HEK293T (cell line): ENCODE results near the gene EFEMP1.

ENCODE experiments used
- CTCF ChIA-PET: fragments of 350-600 bp; formaldehyde crosslinking; extraction: SDS; loops from one replicate; lab custom pipeline; 2021; ENCODE audit warnings: antibody characterized with exemption, inconsistent platforms; lab: Yijun Ruan, JAX
- POLR2A ChIA-PET: fragments of 350-600 bp; formaldehyde crosslinking; extraction: SDS; loops from one replicate; lab custom pipeline; 2020; ENCODE audit warnings: antibody characterized with exemption, inconsistent platforms; lab: Yijun Ruan, JAX
- DNase-seq: peaks from one replicate; pipeline ENCODE4 v3.0.0; 2012; ENCODE audit warnings: mixed read lengths; ENCODE audit errors: extremely low spot score
- ARNT ChIP-seq: fragments of 450-650 bp; IDR thresholded peaks from 2 replicates; pipeline ENCODE4 v1.6.1; 2017; ENCODE audit warnings: mild to moderate bottlenecking
- BHLHE40 ChIP-seq: fragments of 450-650 bp; IDR thresholded peaks from 2 replicates; pipeline ENCODE4 v1.6.1; 2016; ENCODE audit warnings: mild to moderate bottlenecking, moderate library complexity, borderline replicate concordance
- CTBP1 ChIP-seq: fragments of 450-650 bp; IDR thresholded peaks from 2 replicates; pipeline ENCODE4 v1.6.1; 2016; ENCODE audit warnings: borderline replicate concordance
- ELF4 ChIP-seq: fragments of 450-650 bp; IDR thresholded peaks from 2 replicates; pipeline ENCODE4 v1.6.1; 2017; ENCODE audit warnings: antibody characterized with exemption
- FOXA1 ChIP-seq: fragments of 450-650 bp; IDR thresholded peaks from 2 replicates; pipeline ENCODE4 v1.6.1; 2016; ENCODE audit warnings: mild to moderate bottlenecking
- FOXK2 ChIP-seq: fragments of 450-650 bp; IDR thresholded peaks from 2 replicates; pipeline ENCODE4 v1.6.1; 2016; ENCODE audit warnings: mild to moderate bottlenecking
- FOXM1 ChIP-seq: fragments of 450-650 bp; IDR thresholded peaks from 2 replicates; pipeline ENCODE4 v1.6.1; 2017; ENCODE audit warnings: mild to moderate bottlenecking, borderline replicate concordance
- HDGF ChIP-seq: fragments of 450-650 bp; IDR thresholded peaks from 2 replicates; pipeline ENCODE4 v1.6.1; 2017; ENCODE audit warnings: antibody characterized with exemption, borderline replicate concordance
- L3MBTL2 ChIP-seq: fragments of 450-650 bp; conservative IDR thresholded peaks from 2 replicates; pipeline ENCODE4 v1.6.1; 2016; ENCODE audit warnings: mild to moderate bottlenecking
- LEF1 ChIP-seq: fragments of 450-650 bp; IDR thresholded peaks from 2 replicates; pipeline ENCODE4 v1.6.1; 2017; ENCODE audit warnings: mild to moderate bottlenecking, borderline replicate concordance
- NFRKB ChIP-seq: fragments of 450-650 bp; IDR thresholded peaks from 2 replicates; pipeline ENCODE4 v1.6.1; 2016; ENCODE audit warnings: mild to moderate bottlenecking, moderate library complexity
- PKNOX1 ChIP-seq: fragments of 450-650 bp; IDR thresholded peaks from 2 replicates; pipeline ENCODE4 v1.6.1; 2016
- SP1 ChIP-seq: fragments of 450-650 bp; IDR thresholded peaks from 2 replicates; pipeline ENCODE4 v1.6.1; 2017
- SUZ12 ChIP-seq: fragments of 450-650 bp; IDR thresholded peaks from 2 replicates; pipeline ENCODE4 v1.6.1; 2016; ENCODE audit warnings: mild to moderate bottlenecking
- TARDBP ChIP-seq: fragments of 450-650 bp; IDR thresholded peaks from 2 replicates; pipeline ENCODE4 v1.6.1; 2016
- ZNF384 ChIP-seq: fragments of 450-650 bp; IDR thresholded peaks from 2 replicates; pipeline ENCODE4 v1.6.1; 2016

The EFEMP1 gene

GRCh38 chr2:55902429-55902828, 21.2 kb downstream of the EFEMP1 start:
- ChIA-PET POLR2A (no interaction called here), CTCF (no interaction called here)
- TF ChIP-seq ELF4 (no peak), LEF1 (no peak), ZNF384 (no peak), FOXA1 (no peak), FOXM1 (no peak), ARNT (no peak), NFRKB (no peak), BHLHE40 (no peak), CTBP1 (no peak)
- no peak for DNase-seq

- CTCF ChIA-PET, result no interaction called here
- no peak for TF ChIP-seq FOXA1
- DNase-seq, result no peak
- POLR2A ChIA-PET, result no interaction called here
Observed at GRCh38 chr2:55901941-55902340, 21.6 kb downstream of the EFEMP1 start.

GRCh38 chr2:55901322-55901721, 22.3 kb downstream of the EFEMP1 start:
- ChIA-PET POLR2A (no interaction called here), CTCF (no interaction called here)
- TF ChIP-seq SP1 (no peak), FOXM1 (no peak), FOXA1 (no peak), TARDBP (no peak), ZNF384 (no peak), ELF4 (no peak), HDGF (no peak), CTBP1 (no peak), BHLHE40 (no peak), FOXK2 (no peak), LEF1 (no peak), PKNOX1 (no peak), L3MBTL2 (no peak), ARNT (no peak), SUZ12 (no peak), NFRKB (no peak)
- no peak for DNase-seq

GRCh38 chr2:55899881-55900280, 23.7 kb downstream of the EFEMP1 start:
- CTCF ChIA-PET, result no interaction called here
- TF ChIP-seq PKNOX1 (no peak), FOXK2 (no peak), ZNF384 (no peak), ARNT (no peak), BHLHE40 (no peak), SP1 (no peak), FOXM1 (no peak), L3MBTL2 (no peak)
- POLR2A ChIA-PET, result no interaction called here
- no peak for DNase-seq

- ChIA-PET POLR2A (no interaction called here), CTCF (no interaction called here)
- DNase-seq, result no peak
- peak; percentile 2; the same call in 1 of the 2 replicates for TF ChIP-seq PKNOX1
- no peak for TF ChIP-seq ELF4
Observed at GRCh38 chr2:55898386-55899040, 25.1 kb downstream of the EFEMP1 start.

GRCh38 chr2:55896633-55897032, 26.9 kb downstream of the EFEMP1 start:
- no peak for TF ChIP-seq NFRKB
- TF ChIP-seq L3MBTL2, result no peak
- no peak for TF ChIP-seq FOXK2
- no peak for TF ChIP-seq BHLHE40
- no peak for TF ChIP-seq ARNT
- ChIA-PET CTCF (no interaction called here), POLR2A (no interaction called here)
- no peak for DNase-seq

- ChIA-PET POLR2A (no interaction called here), CTCF (no interaction called here)
- no peak for DNase-seq
- TF ChIP-seq TARDBP (no peak), FOXA1 (no peak), LEF1 (no peak), L3MBTL2 (no peak), SUZ12 (no peak), HDGF (no peak), PKNOX1 (no peak), NFRKB (no peak), FOXM1 (no peak), FOXK2 (no peak), ARNT (no peak), ZNF384 (no peak), BHLHE40 (no peak)
Observed at GRCh38 chr2:55894720-55895119, 28.9 kb downstream of the EFEMP1 start.
